T1000 (cell line): Measurements from ENCODE around the gene ALOXE3.

Source experiments
- DNase-seq: peaks from one replicate; lab custom pipeline; 2025; ENCODE audit warnings: mixed read lengths; lab: John Stamatoyannopoulos, UW

The ALOXE3 gene

GRCh38 chr17:8142158-8142886, 24.0 kb upstream of the ALOXE3 start:
- no peak for DNase-seq

- no peak for DNase-seq
Observed at GRCh38 chr17:8141741-8142140, 23.4 kb upstream of the ALOXE3 start.

- DNase-seq: no peak
Observed at GRCh38 chr17:8141045-8141444, 22.7 kb upstream of the ALOXE3 start.

GRCh38 chr17:8140065-8141029, 22.0 kb upstream of the ALOXE3 start:
- DNase-seq: no peak

- peak; percentile 97 for DNase-seq
Observed at GRCh38 chr17:8138672-8139371, 20.5 kb upstream of the ALOXE3 start.

GRCh38 chr17:8138374-8138671, 20.0 kb upstream of the ALOXE3 start:
- DNase-seq: no peak

- DNase-seq: no peak
Observed at GRCh38 chr17:8137645-8138373, 19.5 kb upstream of the ALOXE3 start.

GRCh38 chr17:8133941-8134340, 15.6 kb upstream of the ALOXE3 start:
- DNase-seq: no peak

GRCh38 chr17:8133399-8133798, 15.1 kb upstream of the ALOXE3 start:
- DNase-seq: no peak

- no peak for DNase-seq
Observed at GRCh38 chr17:8131844-8132441, 13.6 kb upstream of the ALOXE3 start.

- DNase-seq: no peak
Observed at GRCh38 chr17:8128125-8128784, 9.9 kb upstream of the ALOXE3 start.

- peak; percentile 32 for DNase-seq
Observed at GRCh38 chr17:8126491-8127066, 8.3 kb upstream of the ALOXE3 start.

GRCh38 chr17:8125947-8126490, 7.7 kb upstream of the ALOXE3 start:
- DNase-seq: no peak

- DNase-seq: peak; percentile 89
Observed at GRCh38 chr17:8125154-8125946, 7.0 kb upstream of the ALOXE3 start.

- DNase-seq: no peak
Observed at GRCh38 chr17:8124350-8125153, 6.2 kb upstream of the ALOXE3 start.

- DNase-seq: no peak
Observed at GRCh38 chr17:8123695-8124349, 5.5 kb upstream of the ALOXE3 start, which contains the start of gene HES7. TSS of gene HES7 (minus strand) at chr17:8124106. CDS start at chr17:8124084, 22 bp downstream.

- no peak for DNase-seq
Observed at GRCh38 chr17:8122924-8123694, 4.8 kb upstream of the ALOXE3 start.
